NT2/D1 (cell line): ENCODE data around the gene EBF4.

Experiments
- DNase-seq: peaks from one replicate; pipeline ENCODE4 v3.0.0-alpha.2; 2011; ENCODE audit warnings: low read depth, low spot score
- H3K27me3 ChIP-seq: 2 replicates; pipeline ENCODE4 v1.6.0; 2011; ENCODE audit warnings: mild to moderate bottlenecking; ENCODE audit not compliant: insufficient read length, insufficient read depth
- H3K36me3 ChIP-seq: 2 replicates; pipeline ENCODE4 v1.6.1; 2011; ENCODE audit warnings: mild to moderate bottlenecking, low read length, mixed read lengths; ENCODE audit not compliant: insufficient read depth, insufficient read length
- H3K4me1 ChIP-seq: 2 replicates; pipeline ENCODE4 v1.5.1; 2011; ENCODE audit not compliant: insufficient read depth, insufficient read length
- H3K4me3 ChIP-seq: 2 replicates; pipeline ENCODE4 v1.5.1; 2011; ENCODE audit warnings: low read depth; ENCODE audit not compliant: insufficient read length
- H3K9ac ChIP-seq: 2 replicates; pipeline ENCODE4 v1.6.0; 2011; ENCODE audit warnings: low read depth; ENCODE audit not compliant: insufficient read length
- H3K9me3 ChIP-seq: 2 replicates; pipeline ENCODE4 v1.5.1; 2011; ENCODE audit warnings: mild to moderate bottlenecking, low read length; ENCODE audit not compliant: insufficient read depth
- SUZ12 ChIP-seq: IDR thresholded peaks from 2 replicates; pipeline ENCODE4 v1.6.1; 2011; ENCODE audit not compliant: insufficient read length, insufficient read depth; ENCODE audit errors: extremely low read depth
- YY1 ChIP-seq: IDR thresholded peaks from 2 replicates; pipeline ENCODE4 v1.6.1; 2011; ENCODE audit not compliant: insufficient read length, insufficient read depth
- ZNF274 ChIP-seq: IDR thresholded peaks from 2 replicates; pipeline ENCODE4 v1.6.1; 2011; ENCODE audit warnings: mild to moderate bottlenecking, low read depth, low read length

Gene EBF4

DNA sequence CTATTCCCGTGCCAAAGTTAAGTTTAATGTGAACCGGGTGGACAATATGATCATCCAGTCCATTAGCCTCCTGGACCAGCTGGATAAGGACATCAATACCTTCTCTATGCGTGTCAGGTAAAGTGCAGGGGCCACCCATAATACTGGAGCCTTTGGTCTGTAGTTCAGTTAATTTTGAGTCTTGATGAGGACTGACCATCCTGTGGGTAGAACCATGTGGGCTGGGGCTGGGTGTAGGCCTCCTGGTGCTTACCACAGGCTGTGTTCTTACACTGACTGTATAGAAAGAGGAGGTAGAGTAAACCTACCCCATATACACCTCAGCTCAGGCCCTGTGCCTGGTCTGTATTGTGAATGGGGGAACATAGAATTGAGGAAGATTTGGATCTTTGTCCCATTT lies 37.7 kb upstream of the EBF4 start:
- H3K9me3 ChIP-seq: no peaks in the 10 kb centered on the region
- peaks cover 72% of the 10 kb centered on the region for H3K36me3 ChIP-seq
- H3K27me3 ChIP-seq: no peaks in the 10 kb centered on the region
- peak overlapping the region; percentile 93 for H3K9ac ChIP-seq
- peaks cover 4% of the 10 kb centered on the region for H3K4me1 ChIP-seq
- no peak for TF ChIP-seq ZNF274
- no peak for TF ChIP-seq YY1
- TF ChIP-seq SUZ12: no peak
- H3K4me3 ChIP-seq: peak overlapping the region; percentile 98
- no peak for DNase-seq

DNA sequence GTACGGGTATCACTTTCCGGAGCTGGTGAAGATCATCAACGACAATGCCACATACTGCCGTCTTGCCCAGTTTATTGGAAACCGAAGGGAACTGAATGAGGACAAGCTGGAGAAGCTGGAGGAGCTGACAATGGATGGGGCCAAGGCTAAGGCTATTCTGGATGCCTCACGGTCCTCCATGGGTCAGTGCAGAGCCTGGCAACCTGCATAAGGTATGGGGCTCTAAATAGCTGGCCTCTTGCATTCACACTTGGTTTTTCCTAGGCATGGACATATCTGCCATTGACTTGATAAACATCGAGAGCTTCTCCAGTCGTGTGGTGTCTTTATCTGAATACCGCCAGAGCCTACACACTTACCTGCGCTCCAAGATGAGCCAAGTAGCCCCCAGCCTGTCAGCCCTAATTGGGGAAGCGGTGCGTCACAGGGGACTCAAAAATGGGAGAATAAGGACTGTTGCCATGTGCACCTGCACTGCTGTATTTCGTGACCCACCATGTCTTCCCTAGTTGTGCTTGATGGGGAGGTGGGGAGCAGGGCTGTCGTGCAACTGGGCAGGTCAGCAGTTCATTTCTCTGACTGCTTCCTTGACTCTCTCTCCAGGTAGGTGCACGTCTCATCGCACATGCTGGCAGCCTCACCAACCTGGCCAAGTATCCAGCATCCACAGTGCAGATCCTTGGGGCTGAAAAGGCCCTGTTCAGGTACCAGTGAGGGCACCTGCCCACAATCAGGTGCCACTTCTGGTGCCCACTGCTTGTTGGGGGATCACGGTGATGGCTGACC lies 37.1 kb upstream of the EBF4 start:
- DNase-seq: no peak
- no peak for TF ChIP-seq YY1
- no peak for TF ChIP-seq ZNF274
- no peak for TF ChIP-seq SUZ12
- Histone ChIP-seq H3K27me3 (no peaks in the 10 kb centered on the region), H3K36me3 (peaks cover 77% of the 10 kb centered on the region), H3K9ac (peak overlapping the region; percentile 0), H3K4me1 (peaks cover 4% of the 10 kb centered on the region), H3K4me3 (peak overlapping the region; percentile 21), H3K9me3 (no peaks in the 10 kb centered on the region)

DNA sequence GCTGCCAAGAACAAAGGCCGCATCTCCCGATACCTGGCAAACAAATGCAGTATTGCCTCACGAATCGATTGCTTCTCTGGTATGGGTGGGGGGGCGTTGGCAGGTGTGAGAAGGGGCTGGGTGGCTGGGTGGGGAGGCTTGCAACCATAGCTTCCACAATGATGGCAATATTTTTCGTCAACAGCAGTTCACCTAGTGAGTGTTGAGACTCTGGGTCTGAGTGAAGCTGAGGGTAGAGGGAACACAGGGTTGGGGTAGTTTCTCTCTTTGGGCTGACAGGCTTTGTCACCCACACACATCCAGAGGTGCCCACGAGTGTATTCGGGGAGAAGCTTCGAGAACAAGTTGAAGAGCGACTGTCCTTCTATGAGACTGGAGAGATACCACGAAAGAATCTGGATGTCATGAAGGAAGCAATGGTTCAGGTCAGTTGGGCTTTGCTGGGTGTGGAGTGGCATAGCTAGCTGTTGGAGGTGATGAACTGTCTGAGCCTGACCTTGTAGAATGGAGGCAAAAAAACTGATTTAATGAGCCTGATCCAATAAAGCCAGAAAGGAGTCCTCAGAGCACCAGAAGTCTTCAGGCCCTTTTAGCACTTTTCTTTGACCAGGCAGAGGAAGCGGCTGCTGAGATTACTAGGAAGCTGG lies 36.0 kb upstream of the EBF4 start:
- H3K4me3 ChIP-seq: no peak overlapping the region
- H3K9ac ChIP-seq: no peak overlapping the region

DNA sequence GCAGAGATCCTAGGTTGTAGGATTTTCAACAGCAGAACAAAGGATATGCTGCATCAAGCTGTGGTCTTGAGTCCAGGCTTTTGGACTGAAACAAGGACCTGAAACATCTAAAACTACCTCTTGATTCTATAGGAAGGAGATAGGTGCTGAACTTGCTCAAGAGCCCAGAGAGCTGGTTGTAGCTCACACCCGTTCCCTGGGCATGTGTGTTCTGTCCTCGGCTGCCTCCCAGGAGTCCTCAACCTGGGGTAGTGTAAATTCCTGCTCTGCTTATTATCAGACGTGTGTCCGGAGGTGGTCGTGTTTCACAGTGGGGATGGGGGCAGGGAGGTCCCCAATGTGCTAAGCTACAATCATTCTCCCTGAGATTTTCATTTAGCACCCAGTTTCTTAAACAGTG lies 35.3 kb upstream of the EBF4 start:
- no peak overlapping the region for H3K4me3 ChIP-seq
- no peak overlapping the region for H3K9ac ChIP-seq
- peaks cover 4% of the 10 kb centered on the region for H3K4me1 ChIP-seq
- TF ChIP-seq SUZ12 (no peak), YY1 (no peak), ZNF274 (no peak)
- H3K27me3 ChIP-seq: no peaks in the 10 kb centered on the region
- no peak for DNase-seq
- H3K9me3 ChIP-seq: no peaks in the 10 kb centered on the region
- H3K36me3 ChIP-seq: peaks cover 93% of the 10 kb centered on the region

More for the DNA sequence above, 36.0 kb upstream of the EBF4 start:
- Histone ChIP-seq H3K4me1 (peaks cover 4% of the 10 kb centered on the region), H3K36me3 (peaks cover 86% of the 10 kb centered on the region), H3K9me3 (no peaks in the 10 kb centered on the region), H3K27me3 (no peaks in the 10 kb centered on the region)
- TF ChIP-seq SUZ12 (no peak), YY1 (no peak), ZNF274 (no peak)
- no peak for DNase-seq

DNA sequence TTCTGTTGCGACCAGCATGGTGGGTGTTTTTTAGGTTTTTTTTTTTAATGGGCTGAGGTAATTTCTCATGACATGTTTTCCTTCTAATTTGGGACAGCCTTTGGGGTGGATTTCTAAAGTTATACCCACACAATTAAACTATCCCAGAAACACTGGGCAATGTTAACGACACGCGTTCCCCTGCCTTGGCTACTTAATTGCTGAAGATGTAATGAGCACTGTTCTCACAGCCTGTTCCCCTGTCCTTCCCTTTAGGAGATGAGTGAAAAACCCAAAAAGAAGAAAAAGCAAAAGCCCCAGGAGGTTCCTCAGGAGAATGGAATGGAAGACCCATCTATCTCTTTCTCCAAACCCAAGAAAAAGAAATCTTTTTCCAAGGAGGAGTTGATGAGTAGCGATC lies 34.9 kb upstream of the EBF4 start:
- no peaks in the 10 kb centered on the region for H3K9me3 ChIP-seq
- DNase-seq: no peak
- peaks cover 4% of the 10 kb centered on the region for H3K4me1 ChIP-seq
- H3K36me3 ChIP-seq: peaks cover 95% of the 10 kb centered on the region
- H3K9ac ChIP-seq: no peak overlapping the region
- TF ChIP-seq SUZ12 (no peak), ZNF274 (no peak), YY1 (no peak)
- H3K27me3 ChIP-seq: no peaks in the 10 kb centered on the region
- no peak overlapping the region for H3K4me3 ChIP-seq

DNA sequence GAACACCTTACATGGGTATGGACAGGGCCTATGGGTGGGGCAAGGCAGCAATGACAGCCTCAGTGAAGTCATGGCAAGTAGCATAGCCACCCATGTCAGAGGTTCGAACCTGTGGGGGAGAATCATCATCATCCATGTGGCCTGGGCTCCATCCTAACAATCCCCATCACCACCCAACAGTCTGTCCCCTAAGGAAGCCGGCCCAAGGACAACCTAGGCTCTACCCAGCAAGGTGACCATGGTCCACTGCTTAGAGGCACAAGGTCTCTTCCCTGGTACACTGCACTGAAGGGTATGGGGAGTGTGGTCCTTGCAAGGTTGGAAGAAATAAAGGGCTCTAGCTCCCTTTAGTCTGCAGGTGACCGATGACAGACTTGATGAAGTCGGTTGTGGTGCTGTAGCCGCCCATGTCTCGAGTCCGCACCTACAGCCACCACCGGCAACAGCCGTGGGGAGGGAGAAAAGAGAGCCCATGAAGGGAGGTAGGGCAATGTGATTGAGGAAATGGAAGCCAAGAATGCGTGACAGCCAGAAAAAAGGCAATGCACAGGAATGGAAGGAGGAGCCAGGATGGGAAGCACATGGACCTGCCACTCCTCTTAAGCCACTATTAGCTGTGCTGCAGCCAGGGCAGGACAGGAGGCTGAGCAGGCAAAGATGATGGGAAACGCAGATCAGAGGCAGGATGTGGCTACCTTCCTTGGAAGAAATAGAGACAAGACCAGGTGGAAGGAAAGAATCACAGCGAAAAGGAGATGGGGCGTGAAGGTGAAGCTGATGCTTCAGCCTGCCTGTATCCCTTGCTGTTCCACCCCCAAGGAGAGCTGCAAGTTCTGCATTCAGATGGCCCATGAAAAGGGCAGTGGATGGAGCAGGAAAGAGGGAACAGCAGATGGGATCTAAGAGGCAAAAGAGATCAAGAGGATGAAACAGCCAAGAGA lies 33.9 kb upstream of the EBF4 start:
- TF ChIP-seq ZNF274 (no peak), YY1 (no peak)
- Histone ChIP-seq H3K27me3 (no peaks in the 10 kb centered on the region), H3K36me3 (peaks cover 94% of the 10 kb centered on the region), H3K4me1 (peaks cover 8% of the 10 kb centered on the region), H3K9ac (no peak overlapping the region), H3K4me3 (no peak overlapping the region), H3K9me3 (no peaks in the 10 kb centered on the region)
- DNase-seq: no peak

DNA sequence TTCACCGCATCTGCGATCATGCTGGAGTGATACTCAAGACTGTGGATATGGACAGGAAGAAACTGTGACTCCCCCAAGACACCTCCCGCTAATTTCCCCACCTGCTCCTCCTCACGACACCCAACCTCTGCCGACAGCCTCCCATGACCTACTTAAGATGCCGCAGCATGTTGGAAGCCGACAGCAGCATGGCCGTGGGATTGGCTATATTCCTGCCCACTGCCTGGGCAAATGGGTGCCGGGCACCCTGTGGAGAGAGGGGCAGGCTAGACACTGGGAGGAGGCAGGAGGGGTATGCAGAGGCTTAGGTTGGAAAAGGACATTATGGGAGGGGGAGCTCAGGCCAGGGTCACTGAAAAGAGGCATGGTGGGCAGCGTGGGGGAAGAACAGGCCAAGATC lies 33.0 kb upstream of the EBF4 start:
- H3K4me3 ChIP-seq: no peak overlapping the region
- TF ChIP-seq YY1: no peak
- TF ChIP-seq SUZ12: no peak
- no peak for TF ChIP-seq ZNF274
- H3K27me3 ChIP-seq: no peaks in the 10 kb centered on the region
- peaks cover 85% of the 10 kb centered on the region for H3K36me3 ChIP-seq
- no peak for DNase-seq
- peaks cover 8% of the 10 kb centered on the region for H3K4me1 ChIP-seq
- no peak overlapping the region for H3K9ac ChIP-seq
- H3K9me3 ChIP-seq: no peaks in the 10 kb centered on the region
